B cell (primary cell): Measurements from ENCODE around the gene PANK4. TPM values are rescaled to one million over a fixed set of nuclear protein-coding genes. Genes with fewer than 3 reads are reported as not detected.

ENCODE experiments used
- ATAC-seq: fragments of 200-7000 bp; cut with Tn5 transposase; one replicate; pipeline ENCODE4 v1.10.0; 2021; ENCODE audit warnings: low read depth, mild to moderate bottlenecking, moderate number of reproducible peaks, moderate library complexity
- CTCF ChIA-PET: fragments of 350-600 bp; sonication (Branson Sonifier 250); formaldehyde crosslinking; loops from one replicate; lab custom pipeline; 2021; ENCODE audit warnings: antibody characterized with exemption, inconsistent platforms; lab: Charles Lee
- POLR2A ChIA-PET: fragments of 350-600 bp; sonication (Branson Sonifier 250); formaldehyde crosslinking; loops from one replicate; lab custom pipeline; 2021; ENCODE audit warnings: antibody characterized with exemption; lab: Charles Lee
- DNase-seq: peaks from one replicate; pipeline ENCODE4 v3.0.0; 2013
- H2AFZ ChIP-seq: 2 replicates; pipeline ENCODE4 v1.6.1; 2012; ENCODE audit warnings: mild to moderate bottlenecking, low read depth, low read length; ENCODE audit not compliant: insufficient read depth, poor library complexity, severe bottlenecking
- H3K27ac ChIP-seq, 2 donors: 1 replicate in 1 of 2; 2 replicates in 1 of 2; pipeline ENCODE4 v1.5.1; 2012 to 2013; ENCODE audit warnings: low read length in 2 of 2, mild to moderate bottlenecking in 2 of 2, moderate library complexity in 1 of 2
- H3K27me3 ChIP-seq, 4 experiments: fragments of 200-600 bp in 1 of 4; sonication (generic) in 1 of 4; replicated peaks in 1 of 4; 1 replicate in 2 of 4; 2 replicates in 2 of 4; pipeline versions ENCODE4 v1.6.1 to v1.7.0; 2013 to 2016; ENCODE audit warnings: low read length in 3 of 4, mild to moderate bottlenecking in 2 of 4, mixed read lengths in 1 of 4, moderate library complexity in 1 of 4; ENCODE audit not compliant: insufficient read depth in 4 of 4, control insufficient read depth in 3 of 4; ENCODE audit errors: control extremely low read depth in 1 of 4
- H3K36me3 ChIP-seq, 2 experiments: replicated peaks in 1 of 2; 1 replicate in 1 of 2; 2 replicates in 1 of 2; pipeline versions ENCODE4 v1.6.1 to v1.7.1; 2013; ENCODE audit warnings: low read length in 1 of 2; ENCODE audit not compliant: insufficient read depth in 2 of 2, control insufficient read depth in 1 of 2; ENCODE audit errors: control extremely low read depth in 1 of 2, extremely low read depth in 1 of 2
- H3K4me1 ChIP-seq, 2 donors: fragments of 200-600 bp in 1 of 2; sonication (generic) in 1 of 2; 1 replicate in 1 of 2; 2 replicates in 1 of 2; pipeline versions ENCODE4 v1.5.1 to v1.6.1; 2013 to 2017; ENCODE audit warnings: low read length in 2 of 2; ENCODE audit not compliant: control insufficient read depth in 2 of 2, insufficient read depth in 2 of 2
- H3K4me2 ChIP-seq: replicated peaks from 2 replicates; pipeline ENCODE3; 2012; ENCODE audit warnings: mild to moderate bottlenecking, low read depth, low read length; ENCODE audit not compliant: poor library complexity, severe bottlenecking
- H3K4me3 ChIP-seq, 5 experiments: fragments of 200-600 bp in 1 of 5; sonication (generic) in 1 of 5; 1 replicate in 3 of 5; 2 replicates in 2 of 5; pipeline versions ENCODE4 v1.5.1 to v1.7.0; 2011 to 2016; ENCODE audit warnings: low read length in 4 of 5, mild to moderate bottlenecking in 4 of 5, low read depth in 2 of 5, control low read depth in 1 of 5, moderate library complexity in 1 of 5; ENCODE audit not compliant: insufficient read depth in 1 of 5; ENCODE audit errors: control extremely low read depth in 1 of 5, extremely low read depth in 1 of 5
- H3K79me2 ChIP-seq: fragments of 200-600 bp; sonication (generic); one replicate; pipeline ENCODE4 v1.6.0; 2016; ENCODE audit warnings: low read length; ENCODE audit not compliant: control insufficient read depth, insufficient read depth
- H3K9ac ChIP-seq: fragments of 200-600 bp; sonication (generic); 2 replicates; pipeline ENCODE4 v1.6.1; 2017; ENCODE audit warnings: mild to moderate bottlenecking, low read length, moderate library complexity
- H3K9me3 ChIP-seq, 3 donors: one replicate each; pipeline versions ENCODE4 v1.6.1 to v1.7.1; 2013; ENCODE audit warnings: low read length in 2 of 3; ENCODE audit not compliant: control insufficient read depth in 2 of 3, insufficient read depth in 1 of 3; ENCODE audit errors: control extremely low read depth in 1 of 3
- H4K20me1 ChIP-seq: 2 replicates; pipeline ENCODE4 v1.6.0; 2012; ENCODE audit warnings: mild to moderate bottlenecking, low read length; ENCODE audit not compliant: insufficient read depth, control insufficient read depth, poor library complexity, severe bottlenecking
- H3K27ac Mint-ChIP-seq: one replicate; pipeline ENCODE4 v1.8.0; 2021; ENCODE audit warnings: mixed read lengths
- H3K27me3 Mint-ChIP-seq: one replicate; pipeline ENCODE4 v1.8.0; 2021; ENCODE audit warnings: mixed read lengths
- H3K4me1 Mint-ChIP-seq: one replicate; pipeline ENCODE4 v1.8.0; 2021; ENCODE audit warnings: mixed read lengths
- H3K4me3 Mint-ChIP-seq: one replicate; pipeline ENCODE4 v1.8.0; 2021; ENCODE audit warnings: mixed read lengths
- H3K9me3 Mint-ChIP-seq: one replicate; pipeline ENCODE4 v1.8.0; 2022; ENCODE audit warnings: mixed read lengths; ENCODE audit not compliant: insufficient read depth
- EZH2 ChIP-seq: IDR thresholded peaks from 2 replicates; pipeline ENCODE4 v1.6.1; 2012; ENCODE audit warnings: borderline replicate concordance, low read depth, mild to moderate bottlenecking, moderate library complexity, low read length; ENCODE audit not compliant: insufficient read depth, poor library complexity, severe bottlenecking
- WGBS: methylation state at CpG from one replicate; pipeline ENCODE4 v1.1.5; 2013; ENCODE audit warnings: missing lambda C conversion rate; ENCODE audit not compliant: insufficient coverage; 5-methylcytosine and 5-hydroxymethylcytosine counted together
- intact Hi-C: fragments of 100-400 bp; cut with micrococcal nuclease; formaldehyde crosslinking; loops from one replicate; pipeline ENCODE4 v1.10.0; 2022
- polyA plus RNA-seq: library from polyadenylated mRNA; depleted of rRNA; stranded (reverse); fragments of >200 nt; gene quantifications from 2 replicates; pipeline ENCODE4 v1.2.3, GENCODE V29; 2012
- total RNA-seq, 2 donors: library from RNA; stranded (reverse); fragments of 120-200 nt in 1 of 2; gene quantifications; 1 replicate in 1 of 2; 2 replicates in 1 of 2; pipeline versions ENCODE4 v1.2.3 to v1.2.4, GENCODE V29; 2013 to 2022
- TF ChIP-seq, protein P1 (sequence below): fragments of 200-600 bp; IDR thresholded peaks from one replicate; pipeline ENCODE4 v1.8.0; 2022; ENCODE audit warnings: antibody characterized with exemption, mild to moderate bottlenecking

PANK4 gene
- total and polyA plus RNA-seq, 2 donors (not counting 1 experiment from before 2014, with no cell fraction given): 38.0 to 80.5 TPM

DNA sequence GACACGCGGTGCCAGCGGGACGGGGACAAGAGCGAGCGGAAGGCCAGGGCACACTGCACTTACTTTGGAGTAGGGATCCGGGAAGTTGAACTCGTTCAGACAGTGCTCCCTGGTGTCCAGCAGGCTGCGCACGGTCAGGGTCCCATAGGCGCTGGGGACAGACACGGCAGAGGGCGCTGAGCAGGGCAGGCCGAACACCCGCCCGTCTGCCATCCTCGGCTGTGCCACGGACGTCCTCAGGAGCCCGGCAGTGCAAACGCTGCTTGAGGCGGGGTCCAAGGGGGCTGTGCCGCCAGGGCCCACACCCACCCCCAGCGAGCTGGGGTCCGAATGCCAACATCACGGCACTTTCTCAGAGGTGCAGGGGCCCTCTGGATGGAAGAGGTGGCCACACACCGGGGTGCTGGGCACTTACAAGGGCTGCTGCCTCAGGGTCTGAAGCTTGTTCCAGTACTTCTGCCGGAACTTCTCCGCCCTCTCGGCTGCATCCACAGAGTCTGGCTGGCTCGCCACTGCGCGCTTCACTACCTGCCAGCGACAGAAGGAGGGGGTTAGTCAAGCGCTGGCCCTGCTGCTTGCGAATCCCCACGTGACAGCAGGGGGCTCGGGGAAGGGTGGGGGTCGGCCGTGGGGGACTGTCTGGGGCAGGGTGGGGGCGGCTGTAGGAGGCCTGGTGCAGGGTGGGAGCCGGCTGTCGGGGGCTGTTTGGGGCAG lies 12.3 kb downstream of the PANK4 start:
- H3K4me3 Mint-ChIP-seq: no peak overlapping the region
- Histone ChIP-seq H3K27me3 (no peaks in the 10 kb centered on the region), H2AFZ (no peak overlapping the region), H3K79me2 (peaks cover 21% of the 10 kb centered on the region), H3K4me3 (no peak overlapping the region), H3K4me2 (no peak overlapping the region), H3K9me3 (no peaks in the 10 kb centered on the region), H3K27ac (no peak overlapping the region), H3K36me3 (peaks cover 0 to 91% of the 10 kb centered on the region in 2 experiments), H4K20me1 (peaks cover 67% of the 10 kb centered on the region), H3K9ac (no peak overlapping the region), H3K4me1 (no peaks in the 10 kb centered on the region)
- TF ChIP-seq, protein P1, sequence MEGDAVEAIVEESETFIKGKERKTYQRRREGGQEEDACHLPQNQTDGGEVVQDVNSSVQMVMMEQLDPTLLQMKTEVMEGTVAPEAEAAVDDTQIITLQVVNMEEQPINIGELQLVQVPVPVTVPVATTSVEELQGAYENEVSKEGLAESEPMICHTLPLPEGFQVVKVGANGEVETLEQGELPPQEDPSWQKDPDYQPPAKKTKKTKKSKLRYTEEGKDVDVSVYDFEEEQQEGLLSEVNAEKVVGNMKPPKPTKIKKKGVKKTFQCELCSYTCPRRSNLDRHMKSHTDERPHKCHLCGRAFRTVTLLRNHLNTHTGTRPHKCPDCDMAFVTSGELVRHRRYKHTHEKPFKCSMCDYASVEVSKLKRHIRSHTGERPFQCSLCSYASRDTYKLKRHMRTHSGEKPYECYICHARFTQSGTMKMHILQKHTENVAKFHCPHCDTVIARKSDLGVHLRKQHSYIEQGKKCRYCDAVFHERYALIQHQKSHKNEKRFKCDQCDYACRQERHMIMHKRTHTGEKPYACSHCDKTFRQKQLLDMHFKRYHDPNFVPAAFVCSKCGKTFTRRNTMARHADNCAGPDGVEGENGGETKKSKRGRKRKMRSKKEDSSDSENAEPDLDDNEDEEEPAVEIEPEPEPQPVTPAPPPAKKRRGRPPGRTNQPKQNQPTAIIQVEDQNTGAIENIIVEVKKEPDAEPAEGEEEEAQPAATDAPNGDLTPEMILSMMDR: no peak
- TF ChIP-seq EZH2: no peak
- no peaks in the 10 kb centered on the region for H3K4me1 Mint-ChIP-seq
- no peaks in the 10 kb centered on the region for H3K27me3 Mint-ChIP-seq
- no peak for ATAC-seq
- intact Hi-C loops: no loop called here
- 98% methylated on average over 35 of the region's 43 CpGs for WGBS
- CTCF ChIA-PET: interaction anchor here (0.7 to 1.9 kb wide), 2 partner anchors 101 to 273 kb away, joined by 3 read pairs; partner anchors contain the start of gene PEX10
- DNase-seq: no peak
- no peak overlapping the region for H3K27ac Mint-ChIP-seq
- H3K9me3 Mint-ChIP-seq: no peaks in the 10 kb centered on the region
- POLR2A ChIA-PET: no interaction called here

DNA sequence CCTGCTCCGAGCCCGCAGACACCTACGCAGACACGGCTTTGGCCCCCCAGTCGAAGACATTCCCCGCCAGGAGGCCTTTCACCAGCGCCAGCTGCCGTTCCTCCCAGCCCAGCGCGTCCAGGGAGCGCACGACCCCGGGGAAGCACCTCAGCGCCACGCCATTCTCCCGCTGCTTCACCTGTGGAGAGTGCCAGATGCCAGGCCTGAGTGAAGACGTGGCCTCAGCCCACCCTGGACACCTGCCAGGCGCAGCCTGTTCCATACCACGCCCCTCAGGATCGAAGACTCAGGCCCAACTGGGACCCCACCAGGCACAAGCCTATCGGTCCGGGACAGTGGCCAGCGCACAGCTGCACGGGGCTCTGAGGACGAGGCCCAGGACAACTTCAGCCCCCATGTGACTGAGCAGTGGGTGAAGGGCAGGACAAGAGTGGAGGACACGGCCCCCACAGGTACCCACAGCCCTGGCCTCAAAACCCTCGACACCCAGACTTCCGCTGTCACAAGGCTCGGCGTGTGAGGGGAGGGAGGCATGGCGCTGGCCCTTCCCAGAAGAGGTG lies 13.5 kb downstream of the PANK4 start:
- Histone ChIP-seq H3K4me2 (no peak overlapping the region), H2AFZ (no peak overlapping the region), H3K9me3 (no peaks in the 10 kb centered on the region), H3K27ac (no peak overlapping the region), H3K4me3 (no peak overlapping the region), H3K9ac (no peak overlapping the region), H3K4me1 (no peaks in the 10 kb centered on the region), H3K79me2 (peaks cover 14% of the 10 kb centered on the region), H3K36me3 (peaks cover 0 to 84% of the 10 kb centered on the region in 2 experiments), H3K27me3 (no peaks in the 10 kb centered on the region), H4K20me1 (peaks cover 59% of the 10 kb centered on the region)
- no peak overlapping the region for H3K4me3 Mint-ChIP-seq
- ChIA-PET POLR2A (interaction anchor here (0.5 kb wide), 1 partner anchor 973 kb away, joined by 4 read pairs; no protein-coding TSS in a partner anchor), CTCF (no interaction called here)
- H3K27ac Mint-ChIP-seq: no peak overlapping the region
- H3K4me1 Mint-ChIP-seq: no peaks in the 10 kb centered on the region
- TF ChIP-seq EZH2: no peak
- TF ChIP-seq, protein P1: no peak
- H3K9me3 Mint-ChIP-seq: no peaks in the 10 kb centered on the region
- H3K27me3 Mint-ChIP-seq: no peaks in the 10 kb centered on the region
- intact Hi-C loops: no loop called here
- 95% methylated on average over 31 of the region's 31 CpGs for WGBS
- DNase-seq (no peak), ATAC-seq (no peak)
